Measurements from ENCODE around the gene CLPSL2.

The CLPSL2 gene

GRCh38 chr6:35787266-35788218, 11.1 kb downstream of the CLPSL2 start:
- no peak for DNase-seq (ENCODE audit: low read depth)

- no peak for DNase-seq (ENCODE audit: low read depth)
Measured at GRCh38 chr6:35788423-35788982, 12.1 kb downstream of the CLPSL2 start.

GRCh38 chr6:35790683-35791082, 14.3 kb downstream of the CLPSL2 start:
- DNase-seq (ENCODE audit: low read depth): no peak

- DNase-seq (ENCODE audit: low read depth): no peak
Measured at GRCh38 chr6:35794536-35795452, 18.4 kb downstream of the CLPSL2 start.

- no peak for DNase-seq (ENCODE audit: low read depth)
Measured at GRCh38 chr6:35795453-35796071, 19.2 kb downstream of the CLPSL2 start.

GRCh38 chr6:35796236-35796635, 19.8 kb downstream of the CLPSL2 start:
- DNase-seq (ENCODE audit: low read depth): no peak

GRCh38 chr6:35797837-35798526, 21.6 kb downstream of the CLPSL2 start:
- DNase-seq (ENCODE audit: low read depth): no peak

- no peak for DNase-seq (ENCODE audit: low read depth)
Measured at GRCh38 chr6:35798706-35799105, 22.3 kb downstream of the CLPSL2 start.

- no peak for DNase-seq (ENCODE audit: low read depth)
Measured at GRCh38 chr6:35801148-35801547, 24.8 kb downstream of the CLPSL2 start.

GRCh38 chr6:35804996-35805736, 28.8 kb downstream of the CLPSL2 start, which contains the start of gene LHFPL5:
TSS of gene LHFPL5 (plus strand) at chr6:35805352. CDS start at chr6:35805671, 319 bp downstream.
- peak; percentile 15 for DNase-seq (ENCODE audit: low read depth)

GRCh38 chr6:35808688-35809087, 32.3 kb downstream of the CLPSL2 start:
- DNase-seq (ENCODE audit: low read depth): no peak

- DNase-seq (ENCODE audit: low read depth): no peak
Measured at GRCh38 chr6:35809809-35810208, 33.4 kb downstream of the CLPSL2 start.

- no peak for DNase-seq (ENCODE audit: low read depth)
Measured at GRCh38 chr6:35810971-35811698, 34.7 kb downstream of the CLPSL2 start.

GRCh38 chr6:35811699-35811995, 35.2 kb downstream of the CLPSL2 start:
- DNase-seq (ENCODE audit: low read depth): no peak

GRCh38 chr6:35817515-35817914, 41.1 kb downstream of the CLPSL2 start:
- no peak for DNase-seq (ENCODE audit: low read depth)

GRCh38 chr6:35823601-35824000, 47.2 kb downstream of the CLPSL2 start:
- DNase-seq (ENCODE audit: low read depth): no peak

- no peak for DNase-seq (ENCODE audit: low read depth)
Measured at GRCh38 chr6:35824552-35825192, 48.3 kb downstream of the CLPSL2 start.

Data from T follicular helper cell (primary cell).